GM12878 (cell line): Measurements from ENCODE around the gene CSAG1.
"Not testable (repeated sequence)": the region's sequence is repeated elsewhere in the genome, so short reads cannot be mapped to it uniquely, and the experiment has no call there.

ENCODE experiments used
- MXI1 ChIP-seq: fragments of 150-350 bp; IDR thresholded peaks from 2 replicates; pipeline ENCODE4 v1.6.1; 2011; ENCODE audit warnings: low read depth, mild to moderate bottlenecking, inconsistent platforms, low read length, improper control_type of control experiment
- TF ChIP-seq, protein P1 (sequence below), 3 experiments: IDR thresholded peaks in 2 of 3; conservative IDR thresholded peaks in 1 of 3; 2 replicates each; pipeline ENCODE4 v1.5.1; 2011; ENCODE audit warnings: low read depth in 3 of 3, low read length in 3 of 3, mild to moderate bottlenecking in 3 of 3, control low read depth in 2 of 3, moderate library complexity in 2 of 3, inconsistent platforms in 1 of 3, mixed read lengths in 1 of 3; ENCODE audit not compliant: control insufficient read depth in 2 of 3, insufficient read depth in 1 of 3; ENCODE audit errors: extremely low read depth in 1 of 3

DNA sequence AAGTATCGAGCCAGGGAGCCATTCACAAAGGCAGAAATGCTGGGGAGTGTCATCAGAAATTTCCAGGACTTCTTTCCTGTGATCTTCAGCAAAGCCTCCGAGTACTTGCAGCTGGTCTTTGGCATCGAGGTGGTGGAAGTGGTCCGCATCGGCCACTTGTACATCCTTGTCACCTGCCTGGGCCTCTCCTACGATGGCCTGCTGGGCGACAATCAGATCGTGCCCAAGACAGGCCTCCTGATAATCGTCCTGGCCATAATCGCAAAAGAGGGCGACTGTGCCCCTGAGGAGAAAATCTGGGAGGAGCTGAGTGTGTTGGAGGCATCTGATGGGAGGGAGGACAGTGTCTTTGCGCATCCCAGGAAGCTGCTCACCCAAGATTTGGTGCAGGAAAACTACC, 3.0 kb upstream of the CSAG1 start:
- not testable (repeated sequence) for TF ChIP-seq MXI1
- TF ChIP-seq, protein P1, sequence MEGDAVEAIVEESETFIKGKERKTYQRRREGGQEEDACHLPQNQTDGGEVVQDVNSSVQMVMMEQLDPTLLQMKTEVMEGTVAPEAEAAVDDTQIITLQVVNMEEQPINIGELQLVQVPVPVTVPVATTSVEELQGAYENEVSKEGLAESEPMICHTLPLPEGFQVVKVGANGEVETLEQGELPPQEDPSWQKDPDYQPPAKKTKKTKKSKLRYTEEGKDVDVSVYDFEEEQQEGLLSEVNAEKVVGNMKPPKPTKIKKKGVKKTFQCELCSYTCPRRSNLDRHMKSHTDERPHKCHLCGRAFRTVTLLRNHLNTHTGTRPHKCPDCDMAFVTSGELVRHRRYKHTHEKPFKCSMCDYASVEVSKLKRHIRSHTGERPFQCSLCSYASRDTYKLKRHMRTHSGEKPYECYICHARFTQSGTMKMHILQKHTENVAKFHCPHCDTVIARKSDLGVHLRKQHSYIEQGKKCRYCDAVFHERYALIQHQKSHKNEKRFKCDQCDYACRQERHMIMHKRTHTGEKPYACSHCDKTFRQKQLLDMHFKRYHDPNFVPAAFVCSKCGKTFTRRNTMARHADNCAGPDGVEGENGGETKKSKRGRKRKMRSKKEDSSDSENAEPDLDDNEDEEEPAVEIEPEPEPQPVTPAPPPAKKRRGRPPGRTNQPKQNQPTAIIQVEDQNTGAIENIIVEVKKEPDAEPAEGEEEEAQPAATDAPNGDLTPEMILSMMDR (IDR thresholded peaks at IDR 0.05 in 2 of 3, conservative IDR thresholded peaks at IDR 0.05 in 1 of 3; ENCODE audit: control insufficient read depth in 2 of 3, extremely low read depth in 1 of 3, insufficient read depth in 1 of 3, low read depth in 3 of 3, low read length in 3 of 3) = not testable (repeated sequence)
